Kidney (tissue), 14 donors: ENCODE data around the gene SLC5A6. TPM values are rescaled to one million over a fixed set of nuclear protein-coding genes. Genes with fewer than 3 reads are reported as not detected.

Experiments used
- DNase-seq, 5 donors: peaks; one replicate each; pipeline ENCODE4 v3.0.0-alpha.2; 2013 to 2020
- FAIRE-seq: peaks from 2 replicates; lab custom pipeline; 2012; peaks lifted over from hg19 to GRCh38; lab: Jason Lieb, UNC
- H3K27ac ChIP-seq, 2 donors: one replicate each; pipeline ENCODE4 v1.7.0; 2013; ENCODE audit warnings: low read depth in 2 of 2, low read length in 2 of 2, inconsistent platforms in 1 of 2
- H3K27me3 ChIP-seq: one replicate; pipeline ENCODE4 v1.7.1; 2013; ENCODE audit warnings: low read length, inconsistent platforms; ENCODE audit not compliant: control insufficient read depth, insufficient read depth
- H3K36me3 ChIP-seq, 3 donors: one replicate each; pipeline versions ENCODE4 v1.7.0 to v1.7.1; 2013; ENCODE audit warnings: low read length in 3 of 3, control low read depth in 1 of 3, inconsistent platforms in 1 of 3; ENCODE audit not compliant: insufficient read depth in 3 of 3, control insufficient read depth in 2 of 3
- H3K4me1 ChIP-seq, 3 donors: one replicate each; pipeline versions ENCODE4 v1.7.0 to v1.7.1; 2013; ENCODE audit warnings: low read length in 3 of 3, inconsistent platforms in 1 of 3, low read depth in 1 of 3; ENCODE audit not compliant: control insufficient read depth in 2 of 3, insufficient read depth in 2 of 3
- H3K4me3 ChIP-seq, 3 donors: one replicate each; pipeline versions ENCODE4 v1.7.0 to v1.8.1; 2013; ENCODE audit warnings: low read length in 3 of 3, control low read depth in 1 of 3, inconsistent platforms in 1 of 3
- H3K9ac ChIP-seq, 3 donors: one replicate each; pipeline versions ENCODE4 v1.7.0 to v1.7.1; 2013; ENCODE audit warnings: low read length in 3 of 3, control low read depth in 1 of 3, inconsistent platforms in 1 of 3
- H3K9me3 ChIP-seq, 3 donors: one replicate each; pipeline versions ENCODE4 v1.7.0 to v1.7.1; 2013; ENCODE audit warnings: low read length in 3 of 3, control low read depth in 1 of 3, inconsistent platforms in 1 of 3; ENCODE audit not compliant: control insufficient read depth in 2 of 3, insufficient read depth in 1 of 3
- intact Hi-C: fragments of 100-400 bp; cut with DNase I; formaldehyde crosslinking; loops from one replicate; pipeline ENCODE4 v1.11.1; 2022
- polyA plus RNA-seq: library from polyadenylated mRNA; stranded (reverse); fragments of 350-450 nt; fragmentation: Illumina TruSeq; extraction: RNeasy Lipid Tissue Mini Kit (QIAGEN cat#74804); gene quantifications from one replicate; pipeline ENCODE4 v1.2.3, GENCODE V29; 2014; ENCODE audit warnings: low read depth, low replicate concordance; ENCODE audit not compliant: insufficient read depth
- total RNA-seq: library from RNA; stranded (reverse); fragmentation: NEBNext Ultra II Directional; extraction: Animal tissue kit (Norgen Biotek cat#: 25700); gene quantifications from one replicate; pipeline ENCODE4 v1.2.1, GENCODE V29; 2021
- TF ChIP-seq, protein P1 (sequence below): IDR thresholded peaks from 3 replicates; pipeline ENCODE4 v1.5.1; 2012; ENCODE audit warnings: mild to moderate bottlenecking, moderate library complexity, borderline replicate concordance; ENCODE audit not compliant: insufficient read depth; ENCODE audit errors: extremely low read depth
- donor health status: control.
- donor health status: control.
- donor health status: control.
- donor health status: control.
- donor health status: control.
- donor health status: DM: yes; HTN: yes; CAD: no.
- donor health status: Normal renal cell carcinoma (clear cell type).

Gene SLC5A6
- total and polyA plus RNA-seq, 2 donors from 2014 or later, result 10.8 to 27.8 TPM

DNA sequence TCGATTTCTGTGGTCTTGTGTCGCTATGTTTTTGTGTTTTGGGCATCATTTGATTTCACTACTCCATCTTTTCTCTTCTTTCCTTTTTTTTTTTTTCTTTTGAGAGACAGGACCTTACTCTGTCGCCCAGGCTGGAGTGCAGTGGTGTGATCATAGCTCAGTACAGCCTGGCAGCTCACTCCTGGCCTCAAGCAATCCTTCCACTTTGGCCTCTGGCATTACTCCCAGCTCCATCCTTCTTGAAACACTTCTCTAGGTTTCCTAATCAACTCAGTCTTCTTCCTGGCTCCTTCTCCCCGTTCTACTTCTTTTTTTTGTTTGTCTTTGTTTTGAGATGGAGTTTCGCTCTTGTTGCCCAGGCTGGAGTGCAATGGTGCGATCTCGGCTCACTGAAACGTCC lies 36.7 kb downstream of the SLC5A6 start:
- H3K36me3 ChIP-seq, result no peaks in the 10 kb centered on the region
- no peak for FAIRE-seq
- no peak for DNase-seq
- H3K4me1 ChIP-seq, result no peaks in the 10 kb centered on the region
- TF ChIP-seq, protein P1, sequence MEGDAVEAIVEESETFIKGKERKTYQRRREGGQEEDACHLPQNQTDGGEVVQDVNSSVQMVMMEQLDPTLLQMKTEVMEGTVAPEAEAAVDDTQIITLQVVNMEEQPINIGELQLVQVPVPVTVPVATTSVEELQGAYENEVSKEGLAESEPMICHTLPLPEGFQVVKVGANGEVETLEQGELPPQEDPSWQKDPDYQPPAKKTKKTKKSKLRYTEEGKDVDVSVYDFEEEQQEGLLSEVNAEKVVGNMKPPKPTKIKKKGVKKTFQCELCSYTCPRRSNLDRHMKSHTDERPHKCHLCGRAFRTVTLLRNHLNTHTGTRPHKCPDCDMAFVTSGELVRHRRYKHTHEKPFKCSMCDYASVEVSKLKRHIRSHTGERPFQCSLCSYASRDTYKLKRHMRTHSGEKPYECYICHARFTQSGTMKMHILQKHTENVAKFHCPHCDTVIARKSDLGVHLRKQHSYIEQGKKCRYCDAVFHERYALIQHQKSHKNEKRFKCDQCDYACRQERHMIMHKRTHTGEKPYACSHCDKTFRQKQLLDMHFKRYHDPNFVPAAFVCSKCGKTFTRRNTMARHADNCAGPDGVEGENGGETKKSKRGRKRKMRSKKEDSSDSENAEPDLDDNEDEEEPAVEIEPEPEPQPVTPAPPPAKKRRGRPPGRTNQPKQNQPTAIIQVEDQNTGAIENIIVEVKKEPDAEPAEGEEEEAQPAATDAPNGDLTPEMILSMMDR, result no peak
- no peaks in the 10 kb centered on the region for H3K27me3 ChIP-seq
- no peaks in the 10 kb centered on the region for H3K9me3 ChIP-seq
- H3K27ac ChIP-seq, result no peak overlapping the region
- intact Hi-C loops, result no loop called here
- no peak overlapping the region for H3K9ac ChIP-seq
- no peak overlapping the region for H3K4me3 ChIP-seq

DNA sequence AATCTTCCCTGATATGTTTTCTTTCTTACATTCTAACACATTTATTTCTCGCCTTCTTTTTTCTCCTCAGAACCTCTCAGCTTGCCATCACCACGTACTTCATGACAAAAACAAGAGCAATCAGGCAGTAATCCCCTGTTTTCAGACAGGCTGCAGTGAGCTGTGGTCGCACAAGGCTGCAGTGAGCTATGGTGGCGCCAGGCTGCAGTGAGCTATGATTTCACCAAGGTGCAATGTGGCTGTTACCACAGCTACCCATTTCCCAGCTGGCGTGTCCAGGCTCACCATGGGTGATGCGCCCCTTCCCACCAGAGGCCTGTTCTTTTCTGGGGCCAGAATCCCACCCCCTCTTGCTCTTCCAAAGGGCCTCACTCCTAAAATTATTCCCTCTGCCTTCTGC lies 37.4 kb downstream of the SLC5A6 start:
- DNase-seq, result no peak
- intact Hi-C loops, result no loop called here
- Histone ChIP-seq H3K36me3 (no peaks in the 10 kb centered on the region), H3K9ac (no peak overlapping the region), H3K27me3 (no peaks in the 10 kb centered on the region), H3K27ac (no peak overlapping the region), H3K4me1 (no peaks in the 10 kb centered on the region), H3K4me3 (no peak overlapping the region), H3K9me3 (no peaks in the 10 kb centered on the region)
- TF ChIP-seq, protein P1, result no peak
- no peak for FAIRE-seq

- Histone ChIP-seq H3K4me1 (no peaks in the 10 kb centered on the region), H3K27ac (no peak overlapping the region), H3K4me3 (no peak overlapping the region), H3K36me3 (no peaks in the 10 kb centered on the region), H3K27me3 (no peaks in the 10 kb centered on the region), H3K9me3 (no peaks in the 10 kb centered on the region), H3K9ac (no peak overlapping the region)
- intact Hi-C loops, result no loop called here
- FAIRE-seq (no peak), DNase-seq (no peak)
- TF ChIP-seq, protein P1, result no peak
Measured at GRCh38 chr2:27171351-27171848, 40.7 kb downstream of the SLC5A6 start.
